Rectal smooth muscle tissue (tissue), 1 donor: ENCODE data around the gene GPN3.
"Not testable (repeated sequence)": the region's sequence is repeated elsewhere in the genome, so short reads cannot be mapped to it uniquely, and the experiment has no call there.

ENCODE experiments used
- H3K27ac ChIP-seq: one replicate; pipeline ENCODE4 v1.7.0; 2013; ENCODE audit warnings: low read depth, low read length, inconsistent platforms
- H3K27me3 ChIP-seq: one replicate; pipeline ENCODE4 v1.7.0; 2013; ENCODE audit warnings: low read length; ENCODE audit not compliant: control insufficient read depth, insufficient read depth
- H3K36me3 ChIP-seq: one replicate; pipeline ENCODE4 v1.7.0; 2013; ENCODE audit warnings: low read length; ENCODE audit not compliant: control insufficient read depth, insufficient read depth
- H3K4me1 ChIP-seq: one replicate; pipeline ENCODE4 v1.7.0; 2013; ENCODE audit warnings: low read length; ENCODE audit not compliant: control insufficient read depth, insufficient read depth
- H3K4me3 ChIP-seq: one replicate; pipeline ENCODE4 v1.7.0; 2013; ENCODE audit warnings: low read length
- H3K9ac ChIP-seq: one replicate; pipeline ENCODE4 v1.7.0; 2013; ENCODE audit warnings: low read length

Gene GPN3

GRCh38 chr12:110467847-110468213, 227 bp downstream of the GPN3 start:
- H3K36me3 ChIP-seq, result no peaks in the 10 kb centered on the region
- H3K4me1 ChIP-seq, result peaks cover 11% of the 10 kb centered on the region
- H3K27ac ChIP-seq, result peak overlapping the region; percentile 66
- peak overlapping the region; percentile 89 for H3K9ac ChIP-seq
- peak overlapping the region; percentile 99 for H3K4me3 ChIP-seq
- H3K27me3 ChIP-seq, result no peaks in the 10 kb centered on the region

GRCh38 chr12:110466791-110467190, 1.3 kb downstream of the GPN3 start:
- Histone ChIP-seq H3K27ac (no peak overlapping the region), H3K36me3 (peaks cover 2% of the 10 kb centered on the region), H3K9ac (no peak overlapping the region), H3K4me1 (peaks cover 11% of the 10 kb centered on the region), H3K4me3 (peak overlapping the region; percentile 33), H3K27me3 (no peaks in the 10 kb centered on the region)

GRCh38 chr12:110465765-110466164, 2.3 kb downstream of the GPN3 start:
- not testable (repeated sequence) for H3K4me3 ChIP-seq, H3K27ac ChIP-seq, H3K27me3 ChIP-seq, H3K9ac ChIP-seq, H3K36me3 ChIP-seq
- H3K4me1 ChIP-seq, result peaks cover 11% of the 10 kb centered on the region

GRCh38 chr12:110465024-110465423, 3.0 kb downstream of the GPN3 start:
- Histone ChIP-seq H3K27ac (no peak overlapping the region), H3K27me3 (no peaks in the 10 kb centered on the region), H3K4me3 (no peak overlapping the region), H3K9ac (no peak overlapping the region), H3K36me3 (peaks cover 7% of the 10 kb centered on the region), H3K4me1 (peaks cover 11% of the 10 kb centered on the region)

GRCh38 chr12:110461189-110461588, 6.9 kb downstream of the GPN3 start:
- not testable (repeated sequence) for H3K4me1 ChIP-seq, H3K4me3 ChIP-seq, H3K27ac ChIP-seq, H3K9ac ChIP-seq, H3K36me3 ChIP-seq, H3K27me3 ChIP-seq

GRCh38 chr12:110458756-110459155, 9.3 kb downstream of the GPN3 start:
- no peaks in the 10 kb centered on the region for H3K4me1 ChIP-seq
- no peak overlapping the region for H3K9ac ChIP-seq
- no peak overlapping the region for H3K4me3 ChIP-seq
- H3K27me3 ChIP-seq, result no peaks in the 10 kb centered on the region
- H3K36me3 ChIP-seq, result peaks cover 9% of the 10 kb centered on the region
- no peak overlapping the region for H3K27ac ChIP-seq

- Histone ChIP-seq H3K4me1 (peaks cover 3% of the 10 kb centered on the region), H3K4me3 (no peak overlapping the region), H3K27ac (no peak overlapping the region), H3K27me3 (no peaks in the 10 kb centered on the region), H3K36me3 (no peaks in the 10 kb centered on the region), H3K9ac (no peak overlapping the region)
Measured at GRCh38 chr12:110453569-110454296, 14.3 kb downstream of the GPN3 start.

GRCh38 chr12:110451263-110451662, 16.8 kb downstream of the GPN3 start:
- Histone ChIP-seq H3K27ac (no peak overlapping the region), H3K9ac (no peak overlapping the region), H3K4me1 (peaks cover 3% of the 10 kb centered on the region), H3K27me3 (no peaks in the 10 kb centered on the region), H3K4me3 (no peak overlapping the region), H3K36me3 (no peaks in the 10 kb centered on the region)

- peaks cover 3% of the 10 kb centered on the region for H3K4me1 ChIP-seq
- no peaks in the 10 kb centered on the region for H3K36me3 ChIP-seq
- H3K9ac ChIP-seq, result peak within 1 kb of the TSS; percentile 75
- peak within 1 kb of the TSS; percentile 86 for H3K4me3 ChIP-seq
- no peaks in the 10 kb centered on the region for H3K27me3 ChIP-seq
- H3K27ac ChIP-seq, result peak within 1 kb of the TSS; percentile 91
Measured at GRCh38 chr12:110449799-110450497, 18.1 kb downstream of the GPN3 start, which contains the start of gene ARPC3. ARPC3 (minus strand) TSS chr12:110450337; CDS start chr12:110450260, 77 bp downstream.

- Histone ChIP-seq H3K27me3 (no peaks in the 10 kb centered on the region), H3K4me3 (no peak overlapping the region), H3K27ac (no peak overlapping the region), H3K9ac (no peak overlapping the region), H3K36me3 (peaks cover 12% of the 10 kb centered on the region), H3K4me1 (peaks cover 3% of the 10 kb centered on the region)
Measured at GRCh38 chr12:110444455-110444854, 23.6 kb downstream of the GPN3 start.

- peaks cover 11% of the 10 kb centered on the region for H3K36me3 ChIP-seq
Measured at GRCh38 chr12:110436231-110436630, 31.8 kb downstream of the GPN3 start.

GRCh38 chr12:110431957-110432587, 36.0 kb downstream of the GPN3 start:
- Histone ChIP-seq H3K36me3 (peaks cover 6% of the 10 kb centered on the region), H3K27ac (no peak overlapping the region), H3K4me3 (no peak overlapping the region), H3K27me3 (no peaks in the 10 kb centered on the region), H3K4me1 (no peaks in the 10 kb centered on the region), H3K9ac (no peak overlapping the region)

More at GRCh38 chr12:110436231-110436630, 31.8 kb downstream of the GPN3 start:
- H3K4me3 ChIP-seq, result no peak overlapping the region
- H3K4me1 ChIP-seq, result no peaks in the 10 kb centered on the region
- no peak overlapping the region for H3K9ac ChIP-seq
- H3K27ac ChIP-seq, result no peak overlapping the region
- no peaks in the 10 kb centered on the region for H3K27me3 ChIP-seq
